HG03095 (cell line): ENCODE results near the gene KCP.
"Not testable (repeated sequence)": the region's sequence is repeated elsewhere in the genome, so short reads cannot be mapped to it uniquely, and the experiment has no call there.

ENCODE experiments used
- ATAC-seq: cut with Tn5 transposase; IDR thresholded peaks from one replicate; pipeline ENCODE4 v1.9.1; 2021; ENCODE audit warnings: moderate library complexity; ENCODE audit not compliant: unreplicated experiment

KCP gene

DNA sequence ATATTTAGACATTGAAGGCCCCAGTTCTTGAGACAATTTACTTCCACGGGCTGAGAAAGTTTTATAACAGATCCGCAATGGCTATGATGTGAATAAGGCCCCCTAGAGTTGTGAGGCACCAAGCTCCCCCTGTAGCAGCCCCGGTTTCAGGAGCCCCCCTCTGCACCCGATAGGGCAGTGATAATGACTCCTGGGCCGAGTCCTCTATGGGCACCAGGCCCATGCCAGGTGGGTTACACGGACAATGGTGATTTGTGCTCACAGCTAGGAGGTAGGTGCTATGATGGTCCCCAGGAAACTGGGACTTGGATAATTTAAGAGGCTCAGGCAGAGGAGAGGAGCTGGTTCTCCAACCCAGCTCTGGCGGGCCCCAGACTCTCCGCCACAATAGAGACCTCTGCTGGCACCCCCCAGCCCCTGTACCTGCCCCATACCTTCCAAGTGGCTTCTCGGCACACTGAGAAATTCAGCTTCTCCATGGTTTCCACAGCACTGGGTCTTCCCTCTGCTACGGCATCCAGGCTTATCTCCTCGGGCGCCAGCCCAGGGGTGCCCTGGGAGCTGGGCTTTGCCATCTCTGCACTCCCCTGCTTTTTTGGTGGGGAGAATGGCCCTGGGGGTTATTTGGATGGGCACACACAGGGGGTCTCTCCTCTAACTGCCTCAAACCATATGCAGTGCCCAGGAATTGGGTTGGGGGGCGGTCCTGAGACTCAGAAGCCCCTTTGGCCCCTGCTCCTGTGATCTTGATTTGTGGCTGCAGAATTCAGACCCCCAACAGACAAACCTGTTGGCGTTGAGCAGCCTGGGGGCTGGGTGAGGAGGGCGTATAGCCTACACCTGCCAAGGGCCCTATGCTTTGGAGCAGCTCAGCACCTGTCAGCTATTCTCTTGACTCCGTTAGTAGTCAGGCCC, 12.2 kb upstream of the KCP start:
- ATAC-seq, result no peak

DNA sequence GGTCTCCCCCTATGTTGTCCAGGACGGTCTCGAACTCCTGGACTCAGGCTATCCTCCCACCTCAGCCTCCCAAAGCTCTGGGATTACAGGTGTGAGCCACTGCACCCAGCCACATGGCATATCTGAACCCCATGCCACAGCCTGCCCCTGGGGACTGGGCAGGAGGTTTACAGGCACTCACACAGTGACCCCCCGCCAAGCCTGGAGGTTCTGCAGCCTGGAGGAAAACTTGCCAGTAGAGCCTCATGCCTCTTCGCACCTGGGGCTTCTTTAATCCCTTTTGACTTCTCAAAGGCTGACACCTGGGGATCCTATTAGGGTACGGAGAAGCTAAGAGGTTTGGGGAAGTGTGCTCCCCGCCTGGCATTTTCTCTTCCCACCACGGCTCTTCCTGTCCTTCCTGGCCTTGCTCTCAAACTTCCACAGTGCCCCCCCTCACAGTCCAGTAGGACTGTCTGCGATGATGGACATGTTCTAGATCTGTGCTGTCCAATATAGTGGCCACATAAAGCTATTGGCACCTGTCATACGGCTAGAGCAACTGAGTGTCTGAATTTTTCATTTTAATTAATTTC, 11.4 kb upstream of the KCP start:
- ATAC-seq, result no peak

DNA sequence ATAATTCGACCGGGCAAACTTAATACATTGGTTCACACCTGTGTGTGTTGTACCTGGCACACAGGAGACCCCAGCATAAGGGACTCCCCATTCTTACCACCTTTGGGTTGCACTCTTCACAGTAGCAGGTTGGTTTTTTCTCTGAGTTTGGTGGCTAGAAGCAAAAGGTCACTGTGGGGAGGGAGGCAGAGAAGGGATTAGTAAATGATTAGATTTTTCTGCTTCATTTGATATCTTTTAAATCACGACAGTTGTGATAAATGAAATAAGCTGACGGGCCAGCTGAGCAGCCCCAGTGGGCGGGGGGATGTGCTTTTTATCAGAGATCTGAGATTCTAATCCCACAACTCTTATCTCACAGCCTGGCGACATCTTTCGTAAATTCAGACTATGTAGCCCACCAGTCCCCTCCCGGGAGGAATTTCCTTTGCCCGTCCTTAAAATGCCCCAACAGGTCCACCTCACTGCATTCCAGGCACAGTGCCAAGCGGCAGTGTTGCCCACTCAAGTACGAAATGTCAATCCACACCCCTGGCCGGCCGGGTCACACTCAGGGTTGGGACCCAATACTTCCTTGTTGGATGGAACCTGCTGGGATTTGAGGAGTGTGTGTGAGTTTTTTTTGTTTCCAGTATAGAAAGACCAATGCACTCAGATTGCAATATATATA, 10.5 kb upstream of the KCP start:
- no peak for ATAC-seq

DNA sequence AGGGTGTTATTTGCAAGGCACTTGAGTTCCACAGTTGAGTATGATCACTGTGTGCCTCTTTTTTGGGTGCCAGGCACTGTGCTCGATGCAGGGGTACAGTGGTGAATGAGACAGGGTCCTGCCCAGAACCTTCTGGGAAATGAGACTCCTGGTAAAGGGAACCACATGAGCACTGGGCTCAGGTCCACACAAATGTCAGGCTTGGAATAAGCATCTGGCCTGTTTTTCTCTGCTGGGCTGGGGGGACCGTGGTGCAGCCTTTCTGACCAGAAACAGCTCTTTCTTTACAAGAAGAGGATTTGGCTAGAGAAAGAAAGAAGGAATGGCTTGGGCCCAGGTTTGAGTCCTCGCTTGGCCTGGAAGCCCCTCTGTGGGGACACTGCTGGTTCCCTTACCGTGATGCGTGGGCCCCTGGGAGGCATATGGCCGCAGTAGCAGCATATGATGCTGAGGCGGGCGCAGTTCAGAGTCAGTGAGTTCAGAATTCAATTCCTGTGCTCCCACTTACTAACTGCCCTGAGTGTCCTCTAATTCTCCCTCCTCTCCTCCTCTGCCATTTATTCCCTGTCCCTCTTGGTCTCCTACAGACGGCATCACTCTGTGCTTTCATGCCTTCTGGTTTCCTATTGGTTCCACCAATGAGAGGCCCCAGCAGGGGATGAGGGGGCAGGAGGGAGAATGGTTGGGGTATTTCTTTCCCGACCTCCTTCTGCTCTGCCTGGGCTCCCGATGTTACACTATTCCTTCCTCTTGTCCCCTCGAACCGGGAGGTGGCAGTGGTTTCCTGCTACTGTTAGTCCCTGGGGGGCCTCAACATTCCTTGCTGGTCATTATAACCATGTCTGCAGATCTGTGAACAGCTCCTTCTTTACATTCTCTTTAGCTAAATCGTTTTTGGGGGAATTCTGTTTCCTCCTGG, 9.6 kb upstream of the KCP start:
- no peak for ATAC-seq

DNA sequence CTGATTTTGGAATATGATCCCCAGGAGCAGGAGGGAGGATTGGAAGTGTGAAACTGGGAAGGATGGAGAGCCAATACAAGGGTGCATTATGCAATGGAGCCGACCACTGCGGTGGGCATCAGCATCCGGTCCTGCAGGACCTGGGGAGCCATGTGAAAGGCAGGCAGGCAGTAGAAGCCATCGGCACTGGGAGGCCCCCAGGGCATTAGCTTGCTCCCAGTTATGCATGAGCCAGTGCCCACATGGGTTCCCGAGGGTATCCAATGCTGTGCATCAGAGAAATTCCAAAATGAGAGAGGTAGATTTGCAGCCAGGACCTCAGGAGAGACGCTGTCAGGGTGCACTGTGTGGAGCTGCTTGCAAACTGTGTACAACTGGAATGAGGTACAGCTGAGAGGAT, 8.7 kb upstream of the KCP start:
- ATAC-seq, result no peak

DNA sequence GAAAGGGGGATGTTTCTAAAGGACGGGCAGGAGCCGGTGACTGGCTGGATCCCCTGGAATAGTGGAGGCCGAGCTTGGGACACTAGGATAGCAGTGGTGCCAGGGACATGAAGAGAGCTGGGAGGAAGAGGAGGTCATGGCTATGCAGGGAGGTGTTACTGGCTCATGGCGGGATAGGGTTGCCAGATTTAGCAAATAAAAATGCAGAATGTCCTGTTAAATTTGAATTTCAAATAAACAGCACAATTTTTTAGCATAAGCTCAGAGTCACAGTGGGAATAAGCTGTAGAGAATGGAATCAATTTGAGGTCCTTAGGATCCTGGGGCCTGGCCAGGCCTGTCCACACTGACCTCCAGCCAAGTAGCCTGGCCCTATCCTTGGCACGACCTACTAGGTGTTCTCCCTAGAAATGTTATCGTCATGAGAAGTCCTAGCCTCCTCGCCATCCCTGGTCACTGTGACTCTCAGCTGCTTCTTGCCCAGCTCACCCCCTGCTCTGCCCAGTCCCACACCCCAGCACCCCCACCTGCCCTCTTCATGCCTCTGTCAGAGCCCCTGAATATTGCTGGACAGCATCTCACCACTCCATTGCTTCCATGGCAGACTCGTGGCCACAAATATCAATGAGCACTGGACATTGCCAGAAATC, 7.6 kb upstream of the KCP start:
- ATAC-seq, result no peak

DNA sequence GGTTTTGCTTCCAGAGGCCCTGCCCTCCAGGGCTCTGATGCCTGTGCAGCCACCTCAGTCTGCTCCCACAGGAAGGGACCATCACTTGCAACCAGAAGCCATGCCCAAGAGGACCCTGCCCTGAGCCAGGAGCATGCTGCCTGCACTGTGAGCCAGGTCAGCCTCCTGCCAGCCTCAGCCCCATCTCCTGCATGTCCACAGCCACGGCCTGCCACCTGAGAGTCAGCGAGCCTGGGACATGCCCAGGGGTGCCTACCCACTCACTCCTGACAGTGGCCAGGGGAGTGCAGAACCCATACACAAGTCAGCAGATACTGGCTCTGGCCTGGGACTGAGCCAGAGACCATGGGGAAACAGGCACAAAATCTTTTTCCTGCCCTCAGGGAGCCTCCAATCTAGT, 6.6 kb upstream of the KCP start:
- no peak for ATAC-seq

DNA sequence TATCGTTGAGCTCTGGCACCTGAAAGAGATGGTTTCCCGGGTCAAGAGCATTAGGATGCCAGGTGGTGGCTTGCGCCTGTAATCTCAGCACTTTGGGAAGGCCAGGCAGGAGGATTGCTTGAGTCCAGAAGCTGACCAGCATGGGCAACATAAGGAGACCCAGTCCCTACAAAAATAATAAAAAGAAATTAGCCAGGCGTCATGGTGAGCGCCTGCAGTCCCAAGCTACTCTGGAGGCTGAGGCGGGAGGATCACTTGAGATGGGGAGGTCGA, 6.1 kb upstream of the KCP start:
- ATAC-seq, result no peak

DNA sequence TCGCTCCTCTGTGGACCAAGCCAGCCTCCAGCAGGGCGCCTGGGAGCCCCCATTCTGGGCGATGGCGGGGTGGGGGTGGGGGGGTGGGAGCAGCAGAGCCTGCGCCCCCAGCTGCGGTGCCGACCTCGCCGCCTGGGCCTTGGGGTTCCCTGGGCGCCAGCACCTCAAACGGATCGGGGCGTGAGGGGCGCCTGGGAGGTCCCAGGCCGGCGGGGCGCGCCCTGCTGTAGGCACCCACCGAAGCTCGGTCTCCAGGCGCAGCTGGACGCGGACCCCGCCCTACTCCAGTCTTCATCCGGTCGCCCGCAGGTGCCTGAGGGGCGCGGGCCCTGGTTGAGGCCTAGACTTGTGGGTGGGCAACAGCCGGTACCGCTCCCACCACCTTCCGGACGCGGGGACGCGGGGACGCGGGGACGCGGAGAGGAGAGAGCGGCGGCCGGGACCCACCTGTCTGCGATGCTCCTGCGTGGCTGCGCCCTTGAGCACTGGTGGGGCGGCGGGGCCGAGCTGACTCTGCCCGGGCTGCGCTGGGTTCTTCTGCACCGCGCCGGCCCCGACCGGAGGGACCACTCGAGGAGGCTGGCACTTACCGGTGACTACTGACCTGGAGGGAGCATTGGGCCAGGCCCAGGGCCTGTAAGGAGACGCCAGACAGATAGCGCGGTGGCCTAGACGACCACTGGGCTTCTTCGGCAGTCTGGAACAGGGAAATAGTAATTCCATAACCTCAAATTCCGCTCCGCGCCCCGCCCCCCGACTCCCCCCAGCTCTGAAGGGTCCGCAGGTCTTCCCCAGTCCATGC, 5.5 kb upstream of the KCP start:
- no peak for ATAC-seq

DNA sequence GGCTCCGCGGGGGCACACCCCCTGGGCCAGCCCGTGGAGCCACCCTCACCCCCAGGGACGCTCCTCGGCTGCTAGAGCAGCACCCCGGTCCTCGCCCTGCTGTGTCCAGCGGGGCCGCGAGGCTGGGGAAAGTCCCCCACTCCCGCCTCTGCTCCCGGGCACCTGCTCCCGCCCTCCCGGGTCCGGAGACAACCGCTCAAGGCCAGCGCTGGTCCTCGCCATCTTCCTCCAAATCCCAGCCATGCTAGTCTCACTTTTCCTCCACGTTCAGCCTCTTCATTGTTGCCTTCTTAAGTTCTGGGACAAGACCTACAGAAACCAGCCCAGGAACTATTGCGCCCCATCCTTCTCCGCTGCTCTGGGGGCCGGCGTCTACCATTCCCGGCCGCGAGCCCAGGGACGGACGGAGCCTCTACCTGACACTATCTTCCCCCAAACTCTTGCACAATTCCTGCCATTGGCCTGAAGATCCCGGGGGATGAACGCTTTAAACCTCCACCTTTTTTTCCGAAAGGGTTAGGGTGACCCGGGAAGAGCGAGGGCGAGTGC, 4.8 kb upstream of the KCP start:
- ATAC-seq, result no peak

DNA sequence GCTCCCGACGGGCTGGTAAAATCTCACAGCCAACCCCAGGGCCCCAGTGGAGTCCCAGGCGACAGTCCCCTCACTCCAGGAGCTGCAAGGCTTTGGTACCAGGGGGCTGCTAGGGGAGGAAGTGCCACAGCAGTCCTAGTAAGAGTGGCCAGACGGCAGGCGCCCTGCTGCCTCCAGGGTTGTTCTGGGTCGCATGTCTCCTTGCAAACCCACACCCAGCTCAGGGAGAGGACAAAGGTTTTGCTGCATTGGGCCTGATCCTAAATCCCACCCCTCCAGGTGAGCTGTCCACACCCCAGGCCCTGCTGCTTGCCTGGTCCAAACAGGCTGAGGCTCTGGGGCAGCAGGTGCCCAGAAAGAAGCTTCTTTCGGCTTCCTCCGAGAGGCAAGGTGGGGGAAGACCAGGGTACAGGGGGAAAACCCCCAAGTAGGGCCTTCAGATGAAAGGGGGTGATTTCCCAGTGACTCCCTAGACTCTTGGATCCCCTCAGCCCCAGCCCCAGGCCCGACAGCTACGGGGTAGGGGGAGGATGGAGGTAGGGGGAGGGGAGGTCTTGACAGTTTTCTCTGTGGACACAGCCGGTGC, 4.2 kb upstream of the KCP start:
- no peak for ATAC-seq

DNA sequence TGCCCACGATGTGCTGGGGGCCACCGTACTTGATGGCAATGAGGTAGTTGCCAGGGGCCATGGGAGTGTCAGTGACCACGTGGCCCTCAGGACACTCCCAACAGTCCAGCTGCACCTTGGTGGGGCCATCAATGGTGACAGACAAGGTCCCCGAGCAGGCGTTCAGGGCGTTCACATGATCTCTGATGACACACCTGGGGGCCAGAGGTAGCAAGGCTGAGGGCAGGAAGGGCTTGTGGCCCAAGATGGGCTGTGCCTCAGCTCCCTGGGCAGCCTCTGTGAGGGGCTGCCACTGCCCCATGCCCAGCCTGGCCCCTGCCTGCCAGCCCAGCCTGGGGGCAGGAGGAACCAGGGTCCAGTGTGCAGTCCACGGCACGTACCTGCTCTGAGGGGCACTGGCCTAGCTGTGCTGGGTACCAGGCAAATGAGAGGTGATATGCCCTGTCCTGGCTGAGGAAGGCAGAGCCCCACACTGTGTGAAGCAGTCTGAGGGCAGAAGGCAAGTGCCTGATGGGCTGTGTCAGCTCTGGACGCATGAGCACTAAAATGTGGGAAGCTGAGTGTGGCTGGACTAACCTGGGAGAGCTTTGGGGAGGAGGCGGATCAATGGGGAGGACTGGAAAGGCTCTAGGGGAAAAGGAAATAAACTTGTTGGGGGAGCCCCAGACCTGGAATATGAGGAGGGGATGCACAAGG, 3.5 kb upstream of the KCP start:
- ATAC-seq, result no peak

DNA sequence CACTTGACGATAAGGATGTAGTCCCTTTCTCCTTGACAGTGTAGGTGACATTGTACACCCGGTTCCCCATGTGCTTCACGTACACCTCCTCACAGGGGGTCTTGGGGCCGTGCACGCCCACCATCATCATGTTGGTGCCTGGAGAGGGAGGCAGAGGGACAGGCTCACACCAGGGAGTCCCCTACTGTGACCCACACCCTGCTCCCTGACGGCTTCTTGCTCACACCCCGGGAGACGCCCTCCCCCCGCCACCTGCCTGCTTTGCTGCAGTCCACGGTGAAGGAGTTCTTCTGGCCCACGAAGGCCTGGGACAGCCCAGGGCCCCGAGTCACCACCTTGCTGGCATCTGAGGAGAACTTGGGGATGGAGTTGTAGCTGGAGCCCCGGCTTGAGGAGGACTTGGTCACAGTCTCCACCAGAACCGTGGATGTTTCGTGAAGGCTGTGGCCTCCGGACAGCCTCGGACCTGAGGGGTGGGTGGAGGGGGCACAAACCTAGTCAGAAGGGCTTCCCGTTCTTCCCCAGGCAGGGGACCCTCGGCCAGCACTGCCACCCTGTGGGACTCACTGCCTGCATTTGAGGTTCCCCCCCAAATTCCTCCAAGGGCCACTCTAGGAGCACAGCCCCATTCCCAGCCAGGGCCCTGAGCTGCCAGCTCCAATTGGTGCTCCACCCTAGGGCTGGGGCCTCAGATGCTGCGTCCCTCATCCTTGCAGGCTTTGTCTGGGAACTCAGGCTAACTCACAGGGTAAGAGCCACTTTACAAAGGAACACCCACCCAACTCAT, 2.4 kb upstream of the KCP start:
- ATAC-seq, result not testable (repeated sequence)

DNA sequence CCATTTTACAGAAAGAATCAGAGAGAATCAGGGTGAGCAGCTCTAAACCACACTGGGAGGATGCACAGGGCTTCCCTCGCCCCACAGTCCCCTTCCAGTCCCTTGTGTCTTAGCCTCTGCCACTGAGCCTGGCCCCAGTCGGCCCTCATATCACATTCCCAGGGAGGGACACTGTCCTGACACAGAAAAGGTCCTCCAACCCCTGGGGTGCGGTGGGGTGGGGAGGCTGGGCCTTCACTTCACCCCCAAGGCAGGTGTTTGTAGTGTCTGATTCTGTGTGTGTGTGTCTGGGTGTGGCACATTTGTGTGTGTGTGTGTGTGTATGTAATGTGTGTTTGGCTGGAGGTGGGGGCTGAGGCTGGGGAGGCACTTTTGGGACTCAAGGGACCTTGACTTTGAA, 1.8 kb upstream of the KCP start:
- no peak for ATAC-seq

DNA sequence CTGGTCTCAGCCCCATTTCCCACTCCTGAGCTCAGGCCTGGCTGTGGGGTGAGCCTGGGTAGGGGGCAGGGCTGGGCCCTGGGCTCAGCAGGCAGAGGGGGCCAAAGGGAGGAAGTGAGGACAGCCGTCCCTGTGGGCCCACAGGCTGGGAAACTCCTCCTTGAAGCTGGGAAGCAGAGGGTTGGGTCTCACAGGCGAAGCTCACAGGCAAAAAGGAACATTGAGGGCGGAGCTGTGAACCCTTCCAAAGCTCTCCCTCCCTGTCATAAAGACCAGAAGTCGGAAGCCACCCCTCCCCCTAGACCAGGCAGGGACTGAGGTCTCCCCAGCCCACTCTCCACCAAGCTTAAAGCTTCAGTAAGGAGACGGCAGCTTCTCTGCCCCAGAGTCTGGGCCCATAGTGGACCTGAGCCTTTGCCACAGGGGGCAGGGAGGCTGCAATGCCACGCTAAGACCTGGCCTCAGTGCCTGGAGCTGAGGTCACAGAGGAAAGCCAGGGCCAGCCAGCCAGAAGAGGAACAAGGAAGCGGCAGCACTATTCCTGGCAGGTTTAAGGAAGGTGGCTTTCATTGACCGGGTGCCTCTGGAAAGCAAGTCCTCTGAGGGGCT, 1.0 kb upstream of the KCP start:
- ATAC-seq, result no peak

DNA sequence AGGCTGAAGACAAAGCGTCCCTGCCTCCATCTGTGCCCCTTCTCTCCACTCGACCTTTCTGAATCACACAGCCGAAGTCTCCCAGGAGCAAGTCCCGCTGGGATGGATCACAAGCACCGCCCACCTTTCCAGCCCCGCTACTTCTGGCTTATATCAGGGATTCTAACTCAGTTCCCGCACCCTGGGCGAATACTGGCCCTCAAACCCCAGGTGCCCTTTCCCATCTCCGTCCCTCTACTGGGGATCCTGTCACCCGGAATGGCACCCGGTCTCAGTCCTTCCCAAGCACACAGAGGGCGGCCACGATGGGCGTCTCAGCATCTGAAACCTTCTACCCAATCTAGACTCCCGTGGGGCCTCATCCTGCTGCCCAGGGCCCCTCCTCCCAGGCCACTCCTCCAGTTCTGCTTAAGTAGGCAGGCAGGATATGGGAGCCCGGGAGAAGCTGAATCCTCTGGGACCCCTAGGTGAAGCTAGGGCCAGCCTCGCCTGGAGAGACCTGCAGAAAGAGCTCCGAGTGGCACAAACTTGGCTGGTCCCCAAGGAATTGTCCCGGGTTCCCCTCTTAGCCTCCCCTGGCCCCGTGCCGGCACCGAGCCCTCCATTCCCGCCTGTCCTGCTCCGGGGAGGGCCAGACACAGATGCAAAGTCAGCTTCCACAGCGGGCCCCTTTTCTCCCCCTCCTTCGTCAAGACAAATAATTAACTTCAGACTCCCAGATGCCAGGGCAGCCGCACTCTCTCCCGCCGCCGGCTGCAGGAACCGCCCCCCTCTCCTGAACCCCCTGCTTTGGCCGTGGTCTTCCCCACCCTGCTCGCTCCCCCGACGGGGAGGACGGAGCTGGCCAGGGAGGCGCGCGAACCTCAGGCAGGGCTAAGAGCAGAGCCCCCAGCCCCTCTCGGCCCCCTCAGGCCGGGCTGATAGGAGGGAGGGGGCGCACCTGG, 612 bp downstream of the KCP start:
- ATAC-seq, result no peak
